DOHH2 (cell line): ENCODE data around the gene DCTN2.

Source experiments
- EZH2phosphoT487 ChIP-seq: fragments of 200-600 bp; sonication (generic); IDR thresholded peaks from 2 replicates; pipeline ENCODE4 v1.6.1; 2017; ENCODE audit warnings: borderline replicate concordance, mild to moderate bottlenecking, antibody characterized with exemption, low read length, moderate library complexity, mixed read lengths
- TF ChIP-seq, protein P1 (sequence below): fragments of 200-600 bp; sonication (generic); IDR thresholded peaks from one replicate; pipeline ENCODE4 v1.5.1; 2014; ENCODE audit warnings: antibody characterized with exemption, mild to moderate bottlenecking, low read depth, low read length; ENCODE audit not compliant: poor library complexity, severe bottlenecking

DNA sequence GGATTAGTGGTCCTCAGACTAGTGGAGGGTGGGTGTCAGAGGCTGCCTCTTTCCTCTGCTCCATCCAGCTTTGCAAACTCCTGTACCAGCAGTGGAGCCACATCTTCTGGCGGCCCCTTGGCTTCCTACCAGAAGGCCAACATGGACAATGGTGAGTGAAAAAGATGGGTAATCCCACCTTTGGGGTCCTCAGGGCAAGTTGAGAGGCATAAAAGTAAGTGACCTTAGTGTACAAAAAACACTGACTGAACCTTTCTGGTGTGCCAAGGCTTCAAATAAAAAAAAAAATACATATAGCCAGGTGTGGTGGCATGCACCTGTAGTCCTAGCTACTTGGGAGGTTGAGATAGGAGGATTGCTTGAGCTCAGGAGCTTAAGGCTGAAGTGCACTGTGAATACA, 34.8 kb upstream of the DCTN2 start:
- TF ChIP-seq, protein P1, sequence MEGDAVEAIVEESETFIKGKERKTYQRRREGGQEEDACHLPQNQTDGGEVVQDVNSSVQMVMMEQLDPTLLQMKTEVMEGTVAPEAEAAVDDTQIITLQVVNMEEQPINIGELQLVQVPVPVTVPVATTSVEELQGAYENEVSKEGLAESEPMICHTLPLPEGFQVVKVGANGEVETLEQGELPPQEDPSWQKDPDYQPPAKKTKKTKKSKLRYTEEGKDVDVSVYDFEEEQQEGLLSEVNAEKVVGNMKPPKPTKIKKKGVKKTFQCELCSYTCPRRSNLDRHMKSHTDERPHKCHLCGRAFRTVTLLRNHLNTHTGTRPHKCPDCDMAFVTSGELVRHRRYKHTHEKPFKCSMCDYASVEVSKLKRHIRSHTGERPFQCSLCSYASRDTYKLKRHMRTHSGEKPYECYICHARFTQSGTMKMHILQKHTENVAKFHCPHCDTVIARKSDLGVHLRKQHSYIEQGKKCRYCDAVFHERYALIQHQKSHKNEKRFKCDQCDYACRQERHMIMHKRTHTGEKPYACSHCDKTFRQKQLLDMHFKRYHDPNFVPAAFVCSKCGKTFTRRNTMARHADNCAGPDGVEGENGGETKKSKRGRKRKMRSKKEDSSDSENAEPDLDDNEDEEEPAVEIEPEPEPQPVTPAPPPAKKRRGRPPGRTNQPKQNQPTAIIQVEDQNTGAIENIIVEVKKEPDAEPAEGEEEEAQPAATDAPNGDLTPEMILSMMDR = no peak
- no peak for TF ChIP-seq EZH2phosphoT487
